ENCODE measurements around the gene RASAL2.

The RASAL2 gene

GRCh38 chr1:178438432-178438831, 344.5 kb downstream of the RASAL2 start:
- H3K4me3 ChIP-seq (ENCODE audit: low read depth in 1 of 2, low read length in 1 of 2) = no peak overlapping the region
- TF ChIP-seq, protein P1, sequence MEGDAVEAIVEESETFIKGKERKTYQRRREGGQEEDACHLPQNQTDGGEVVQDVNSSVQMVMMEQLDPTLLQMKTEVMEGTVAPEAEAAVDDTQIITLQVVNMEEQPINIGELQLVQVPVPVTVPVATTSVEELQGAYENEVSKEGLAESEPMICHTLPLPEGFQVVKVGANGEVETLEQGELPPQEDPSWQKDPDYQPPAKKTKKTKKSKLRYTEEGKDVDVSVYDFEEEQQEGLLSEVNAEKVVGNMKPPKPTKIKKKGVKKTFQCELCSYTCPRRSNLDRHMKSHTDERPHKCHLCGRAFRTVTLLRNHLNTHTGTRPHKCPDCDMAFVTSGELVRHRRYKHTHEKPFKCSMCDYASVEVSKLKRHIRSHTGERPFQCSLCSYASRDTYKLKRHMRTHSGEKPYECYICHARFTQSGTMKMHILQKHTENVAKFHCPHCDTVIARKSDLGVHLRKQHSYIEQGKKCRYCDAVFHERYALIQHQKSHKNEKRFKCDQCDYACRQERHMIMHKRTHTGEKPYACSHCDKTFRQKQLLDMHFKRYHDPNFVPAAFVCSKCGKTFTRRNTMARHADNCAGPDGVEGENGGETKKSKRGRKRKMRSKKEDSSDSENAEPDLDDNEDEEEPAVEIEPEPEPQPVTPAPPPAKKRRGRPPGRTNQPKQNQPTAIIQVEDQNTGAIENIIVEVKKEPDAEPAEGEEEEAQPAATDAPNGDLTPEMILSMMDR (IDR thresholded peaks at IDR 0.05) = no peak
- no peaks in the 10 kb centered on the region for H3K4me1 ChIP-seq (ENCODE audit: control insufficient read depth in 1 of 2, insufficient read depth in 1 of 2, low read depth in 1 of 2, low read length in 1 of 2)
- no peaks in the 10 kb centered on the region for H3K9me3 ChIP-seq
- H3K36me3 ChIP-seq = no peaks in the 10 kb centered on the region
- H3K27ac ChIP-seq = no peak overlapping the region
- no peaks in the 10 kb centered on the region for H3K27me3 ChIP-seq

GRCh38 chr1:178442925-178443324, 349.0 kb downstream of the RASAL2 start:
- Histone ChIP-seq H3K27ac (no peak overlapping the region), H3K4me1 (ENCODE audit: control insufficient read depth in 1 of 2, insufficient read depth in 1 of 2, low read depth in 1 of 2, low read length in 1 of 2) (no peaks in the 10 kb centered on the region), H3K9me3 (no peaks in the 10 kb centered on the region), H3K36me3 (no peaks in the 10 kb centered on the region), H3K4me3 (ENCODE audit: low read depth in 1 of 2, low read length in 1 of 2) (no peak overlapping the region), H3K27me3 (no peaks in the 10 kb centered on the region)
- TF ChIP-seq, protein P1 (IDR thresholded peaks at IDR 0.05) = no peak

DNA sequence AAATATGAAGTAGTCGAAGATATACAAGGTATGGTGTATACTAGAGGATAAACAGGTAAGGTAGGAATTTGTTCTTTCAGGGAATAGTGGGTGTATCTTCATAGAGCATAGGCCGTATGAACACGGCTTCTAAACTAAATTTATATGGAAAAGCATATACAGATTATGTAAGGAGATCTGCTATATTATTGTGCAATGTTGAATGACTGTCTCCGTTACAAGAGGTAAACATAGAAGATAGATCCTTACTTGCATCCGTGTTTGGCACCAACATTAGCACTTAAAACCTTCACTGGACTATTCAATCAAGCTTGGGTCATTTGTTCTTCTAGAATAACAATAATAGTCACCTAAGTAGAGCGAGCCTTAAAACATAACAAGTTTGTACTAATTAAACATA, 357.0 kb downstream of the RASAL2 start:
- Histone ChIP-seq H3K9me3 (no peaks in the 10 kb centered on the region), H3K36me3 (no peaks in the 10 kb centered on the region), H3K4me3 (ENCODE audit: low read depth in 1 of 2, low read length in 1 of 2) (no peak overlapping the region), H3K27me3 (no peaks in the 10 kb centered on the region), H3K27ac (no peak overlapping the region), H3K4me1 (ENCODE audit: control insufficient read depth in 1 of 2, insufficient read depth in 1 of 2, low read depth in 1 of 2, low read length in 1 of 2) (no peaks in the 10 kb centered on the region)
- TF ChIP-seq, protein P1 (IDR thresholded peaks at IDR 0.05) = no peak

GRCh38 chr1:178451529-178451928, 357.6 kb downstream of the RASAL2 start:
- Histone ChIP-seq H3K36me3 (no peaks in the 10 kb centered on the region), H3K27me3 (no peaks in the 10 kb centered on the region), H3K9me3 (no peaks in the 10 kb centered on the region), H3K27ac (no peak overlapping the region), H3K4me3 (ENCODE audit: low read depth in 1 of 2, low read length in 1 of 2) (no peak overlapping the region), H3K4me1 (ENCODE audit: control insufficient read depth in 1 of 2, insufficient read depth in 1 of 2, low read depth in 1 of 2, low read length in 1 of 2) (no peaks in the 10 kb centered on the region)
- TF ChIP-seq, protein P1 (IDR thresholded peaks at IDR 0.05) = no peak

GRCh38 chr1:178452013-178452412, 358.1 kb downstream of the RASAL2 start:
- TF ChIP-seq, protein P1 (IDR thresholded peaks at IDR 0.05) = no peak
- H3K36me3 ChIP-seq = no peaks in the 10 kb centered on the region
- no peak overlapping the region for H3K27ac ChIP-seq

GRCh38 chr1:178456472-178456871, 362.6 kb downstream of the RASAL2 start:
- H3K4me3 ChIP-seq (ENCODE audit: low read depth in 1 of 2, low read length in 1 of 2) = no peak overlapping the region
- no peaks in the 10 kb centered on the region for H3K36me3 ChIP-seq

More at GRCh38 chr1:178452013-178452412, 358.1 kb downstream of the RASAL2 start:
- H3K9me3 ChIP-seq = no peaks in the 10 kb centered on the region
- H3K4me3 ChIP-seq (ENCODE audit: low read depth in 1 of 2, low read length in 1 of 2) = no peak overlapping the region
- no peaks in the 10 kb centered on the region for H3K27me3 ChIP-seq
- H3K4me1 ChIP-seq (ENCODE audit: control insufficient read depth in 1 of 2, insufficient read depth in 1 of 2, low read depth in 1 of 2, low read length in 1 of 2) = no peaks in the 10 kb centered on the region

More at GRCh38 chr1:178456472-178456871, 362.6 kb downstream of the RASAL2 start:
- H3K4me1 ChIP-seq (ENCODE audit: control insufficient read depth in 1 of 2, insufficient read depth in 1 of 2, low read depth in 1 of 2, low read length in 1 of 2) = no peaks in the 10 kb centered on the region
- H3K9me3 ChIP-seq = no peaks in the 10 kb centered on the region
- TF ChIP-seq, protein P1 (IDR thresholded peaks at IDR 0.05) = no peak
- no peak overlapping the region for H3K27ac ChIP-seq
- H3K27me3 ChIP-seq = no peaks in the 10 kb centered on the region

All from neutrophil (primary cell).